Bronchial epithelial cell (primary cell): Measurements from ENCODE around the gene FARP1. TPM values are rescaled to one million over a fixed set of nuclear protein-coding genes. Genes with fewer than 3 reads are reported as not detected.
"Not testable (repeated sequence)": the region's sequence is repeated elsewhere in the genome, so short reads cannot be mapped to it uniquely, and the experiment has no call there.

Source experiments
- DNase-seq: peaks from one replicate; pipeline ENCODE4 v3.0.0-alpha.2; 2010; ENCODE audit warnings: low read depth
- FAIRE-seq: peaks from 2 replicates; lab custom pipeline; 2011; peaks lifted over from hg19 to GRCh38; lab: Jason Lieb, UNC
- H3K27me3 ChIP-seq: 2 replicates; pipeline ENCODE4 v1.5.1; 2011; ENCODE audit warnings: low read length; ENCODE audit not compliant: control insufficient read depth, insufficient read depth
- H3K36me3 ChIP-seq: 2 replicates; pipeline ENCODE4 v1.5.1; 2011; ENCODE audit warnings: low read length; ENCODE audit not compliant: control insufficient read depth, insufficient read depth
- H3K4me3 ChIP-seq: 2 replicates; pipeline ENCODE4 v1.5.1; 2011; ENCODE audit warnings: mild to moderate bottlenecking, low read depth, low read length, control low read depth
- total RNA-seq: library from RNA; depleted of rRNA; stranded (reverse); fragments of >200 nt; gene quantifications from 2 replicates; pipeline ENCODE4 v1.2.1, GENCODE V29; 2014
- TF ChIP-seq, protein P1 (sequence below): IDR thresholded peaks from 2 replicates; pipeline ENCODE4 v1.5.1; 2011; ENCODE audit warnings: mild to moderate bottlenecking, moderate library complexity, low read length, control low read depth, inconsistent platforms; ENCODE audit not compliant: insufficient read depth, severe bottlenecking

The FARP1 gene
- total RNA-seq, 1 donor from 2014 or later, result 11.1 TPM

DNA sequence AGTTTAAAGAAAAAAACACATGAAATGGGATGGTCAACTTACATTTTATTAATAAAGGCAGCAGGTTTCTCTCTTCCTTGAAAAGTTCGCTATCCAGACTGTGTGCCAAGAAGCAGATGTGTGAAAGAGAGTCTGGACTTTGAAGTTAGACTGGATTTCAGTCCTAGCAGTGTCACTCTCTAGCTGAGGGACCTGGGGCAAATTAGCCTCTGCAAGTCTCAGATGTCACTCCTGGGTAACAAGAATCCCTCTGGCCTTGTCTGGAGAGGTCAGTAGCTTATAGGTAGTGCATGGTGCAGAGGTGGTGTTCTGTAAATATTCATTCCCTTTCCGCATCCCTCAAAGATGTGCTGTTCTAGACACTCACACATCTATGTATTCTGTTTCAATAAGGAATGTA is 221.8 kb downstream of the FARP1 start:
- Histone ChIP-seq H3K4me3 (no peak overlapping the region), H3K36me3 (no peaks in the 10 kb centered on the region), H3K27me3 (no peaks in the 10 kb centered on the region)
- TF ChIP-seq, protein P1, sequence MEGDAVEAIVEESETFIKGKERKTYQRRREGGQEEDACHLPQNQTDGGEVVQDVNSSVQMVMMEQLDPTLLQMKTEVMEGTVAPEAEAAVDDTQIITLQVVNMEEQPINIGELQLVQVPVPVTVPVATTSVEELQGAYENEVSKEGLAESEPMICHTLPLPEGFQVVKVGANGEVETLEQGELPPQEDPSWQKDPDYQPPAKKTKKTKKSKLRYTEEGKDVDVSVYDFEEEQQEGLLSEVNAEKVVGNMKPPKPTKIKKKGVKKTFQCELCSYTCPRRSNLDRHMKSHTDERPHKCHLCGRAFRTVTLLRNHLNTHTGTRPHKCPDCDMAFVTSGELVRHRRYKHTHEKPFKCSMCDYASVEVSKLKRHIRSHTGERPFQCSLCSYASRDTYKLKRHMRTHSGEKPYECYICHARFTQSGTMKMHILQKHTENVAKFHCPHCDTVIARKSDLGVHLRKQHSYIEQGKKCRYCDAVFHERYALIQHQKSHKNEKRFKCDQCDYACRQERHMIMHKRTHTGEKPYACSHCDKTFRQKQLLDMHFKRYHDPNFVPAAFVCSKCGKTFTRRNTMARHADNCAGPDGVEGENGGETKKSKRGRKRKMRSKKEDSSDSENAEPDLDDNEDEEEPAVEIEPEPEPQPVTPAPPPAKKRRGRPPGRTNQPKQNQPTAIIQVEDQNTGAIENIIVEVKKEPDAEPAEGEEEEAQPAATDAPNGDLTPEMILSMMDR, result no peak
- no peak for FAIRE-seq
- DNase-seq, result no peak

DNA sequence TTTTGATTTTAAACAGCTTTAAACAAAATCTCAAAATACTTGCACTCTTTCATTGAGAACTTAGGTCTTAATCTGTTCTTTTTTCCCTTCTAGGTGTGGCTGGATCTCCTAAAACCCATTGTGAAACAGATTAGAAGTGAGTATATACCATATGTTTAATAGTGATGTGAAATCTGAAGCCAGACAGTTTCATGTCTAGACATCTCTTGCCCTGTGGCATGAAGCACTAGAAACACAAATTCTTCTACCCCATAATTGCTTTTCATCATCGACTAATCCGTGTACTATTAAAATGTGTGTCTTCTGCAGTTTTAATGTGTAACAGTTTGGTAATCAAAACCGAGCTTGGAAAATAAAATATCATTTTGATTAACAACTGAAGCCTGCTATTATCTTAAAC is 222.4 kb downstream of the FARP1 start:
- DNase-seq (peak; percentile 24), FAIRE-seq (no peak)
- no peaks in the 10 kb centered on the region for H3K27me3 ChIP-seq
- H3K4me3 ChIP-seq, result no peak overlapping the region
- H3K36me3 ChIP-seq, result no peaks in the 10 kb centered on the region
- TF ChIP-seq, protein P1, result no peak

DNA sequence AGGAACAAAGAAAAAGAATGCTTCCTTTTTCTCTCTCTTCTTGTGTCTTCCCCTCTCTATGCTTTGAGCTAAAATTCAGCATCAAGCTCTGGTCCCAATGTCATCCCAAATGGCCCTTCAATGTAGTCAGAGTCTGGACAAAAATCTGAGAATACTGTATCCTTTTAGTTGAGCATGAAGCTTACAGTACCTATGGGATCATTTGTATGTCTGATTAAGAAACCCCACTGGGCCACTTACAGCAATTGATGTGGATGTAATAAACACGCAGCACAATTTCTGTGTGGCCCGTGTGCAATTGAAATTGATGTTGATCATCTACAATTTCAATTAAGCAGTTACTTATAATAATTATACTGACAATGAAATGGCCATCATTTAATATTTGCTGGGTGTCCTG is 223.1 kb downstream of the FARP1 start:
- H3K4me3 ChIP-seq, result no peak overlapping the region
- TF ChIP-seq, protein P1, result no peak
- H3K36me3 ChIP-seq, result no peaks in the 10 kb centered on the region
- DNase-seq (no peak), FAIRE-seq (no peak)
- H3K27me3 ChIP-seq, result no peaks in the 10 kb centered on the region

DNA sequence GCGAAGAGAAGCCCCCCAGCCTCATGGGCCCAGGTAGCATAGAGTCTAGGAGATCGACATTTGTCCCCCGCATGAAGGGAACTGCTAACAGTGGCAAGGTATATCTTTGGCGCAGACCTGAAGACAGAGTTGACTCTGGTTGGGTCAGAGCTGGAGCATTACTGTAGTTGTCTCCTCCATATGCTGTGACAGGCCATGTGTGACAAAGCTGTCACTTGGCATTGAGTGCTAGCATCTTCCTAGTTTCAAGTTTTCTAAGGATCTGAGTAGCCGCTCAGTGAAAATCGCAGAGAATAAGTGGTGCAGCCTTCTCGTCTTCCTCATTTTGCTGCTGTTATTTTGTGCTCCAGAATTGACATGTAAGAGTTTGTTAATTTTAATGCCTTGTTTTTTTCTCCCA is 223.5 kb downstream of the FARP1 start:
- FAIRE-seq (peak; percentile 73), DNase-seq (no peak)
- Histone ChIP-seq H3K36me3 (no peaks in the 10 kb centered on the region), H3K4me3 (no peak overlapping the region), H3K27me3 (no peaks in the 10 kb centered on the region)
- TF ChIP-seq, protein P1, result no peak

DNA sequence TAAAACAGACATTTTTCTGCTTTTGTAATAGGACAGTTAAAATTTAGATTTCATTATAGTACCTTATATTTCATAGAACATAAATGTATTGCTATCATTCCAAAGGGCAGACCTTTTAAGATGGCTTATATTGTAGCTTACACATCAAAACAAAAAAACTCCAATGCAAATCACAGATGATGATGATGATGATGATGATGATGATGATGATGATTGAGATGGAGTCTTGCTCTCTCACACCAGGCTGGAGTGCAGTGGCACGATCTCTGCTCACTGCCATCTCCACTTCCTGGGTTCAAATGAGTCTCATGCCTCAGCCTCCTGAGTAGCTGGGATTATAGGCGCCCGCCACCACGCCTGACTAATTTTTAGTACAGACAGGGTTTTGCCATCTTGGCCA is 224.1 kb downstream of the FARP1 start:
- TF ChIP-seq, protein P1, result no peak
- Histone ChIP-seq H3K36me3 (no peaks in the 10 kb centered on the region), H3K4me3 (no peak overlapping the region), H3K27me3 (no peaks in the 10 kb centered on the region)
- no peak for DNase-seq
- FAIRE-seq, result no peak

DNA sequence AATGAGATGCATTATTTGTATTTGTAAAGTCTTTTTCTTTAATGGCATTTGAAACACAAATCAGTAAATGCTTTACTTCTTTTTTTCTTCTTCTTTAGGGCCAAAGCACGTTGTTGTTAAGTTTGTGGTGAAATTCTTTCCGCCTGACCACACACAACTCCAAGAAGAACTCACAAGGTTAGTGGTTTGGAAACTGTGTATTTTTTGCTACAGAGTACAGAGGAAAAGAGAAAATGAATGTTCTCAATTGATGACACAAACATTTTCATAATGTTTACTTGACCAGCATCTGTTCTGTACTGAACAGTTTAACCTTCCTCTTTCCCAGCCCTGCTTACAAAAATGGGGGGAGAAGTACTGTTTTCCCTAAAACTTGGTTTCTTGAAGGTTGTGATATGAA is 225.1 kb downstream of the FARP1 start:
- no peak for DNase-seq
- no peak for FAIRE-seq
- Histone ChIP-seq H3K4me3 (no peak overlapping the region), H3K27me3 (no peaks in the 10 kb centered on the region), H3K36me3 (no peaks in the 10 kb centered on the region)
- TF ChIP-seq, protein P1, result no peak

DNA sequence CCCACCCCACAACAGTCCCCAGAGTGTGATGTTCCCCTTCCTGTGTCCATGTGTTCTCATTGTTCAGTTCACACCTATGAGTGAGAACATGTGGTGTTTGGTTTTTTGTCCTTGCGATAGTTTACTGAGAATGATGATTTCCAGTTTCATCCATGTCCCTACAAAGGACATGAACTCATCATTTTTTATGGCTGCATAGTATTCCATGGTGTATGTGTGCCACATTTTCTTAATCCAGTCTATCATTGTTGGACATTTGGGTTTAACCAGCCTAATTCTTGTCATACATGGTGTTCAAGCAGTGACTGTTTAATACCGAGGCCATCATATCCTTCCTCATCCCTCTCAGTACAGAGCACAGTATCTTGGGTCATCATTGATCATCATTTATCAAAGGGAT is 226.6 kb downstream of the FARP1 start:
- FAIRE-seq, H3K4me3 ChIP-seq, H3K27me3 ChIP-seq, DNase-seq, H3K36me3 ChIP-seq: not testable (repeated sequence)
